GM18907 (cell line): Measurements from ENCODE around the gene NOTO.

Source experiments
- ATAC-seq: cut with Tn5 transposase; IDR thresholded peaks from one replicate; pipeline ENCODE4 v1.9.1; 2021; ENCODE audit warnings: mild to moderate bottlenecking, moderate library complexity; ENCODE audit not compliant: unreplicated experiment

Gene NOTO

GRCh38 chr2:73255907-73256617 lies 53.7 kb downstream of the NOTO start:
- no peak for ATAC-seq

DNA sequence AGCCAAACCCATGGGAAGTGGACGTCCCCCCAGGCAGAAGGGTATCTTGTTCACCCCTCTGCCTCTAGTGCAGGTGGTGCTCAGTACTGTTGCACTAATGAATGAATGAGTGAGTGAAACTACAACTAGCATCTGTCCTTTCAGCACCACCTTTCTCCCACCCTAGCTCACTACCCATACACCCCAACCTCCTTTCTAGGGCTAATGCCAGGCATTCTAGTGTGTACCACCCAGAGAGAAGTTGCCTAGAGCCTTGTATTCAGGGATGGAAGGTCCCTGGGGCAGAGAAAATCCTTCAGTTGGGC lies 54.2 kb downstream of the NOTO start:
- ATAC-seq, result no peak

DNA sequence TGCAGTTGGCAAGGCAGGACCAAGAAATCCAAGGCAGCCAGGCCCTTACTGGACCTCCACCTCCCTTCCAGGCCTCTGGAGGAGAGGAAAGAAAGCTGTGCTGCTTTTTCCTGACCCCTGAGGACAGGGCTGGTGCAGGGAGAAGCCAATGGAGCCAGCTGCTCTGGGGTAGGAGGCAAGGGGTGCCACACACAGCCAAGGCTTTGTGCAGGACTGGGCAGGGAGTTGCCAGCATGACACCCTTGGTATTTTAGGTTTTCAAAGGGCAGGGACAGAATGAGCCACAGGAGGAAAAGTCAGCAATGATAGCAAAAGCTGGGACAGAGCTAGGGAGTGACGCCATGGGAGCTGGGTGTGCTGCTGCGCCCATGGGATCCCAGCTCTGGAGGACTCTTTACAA lies 54.6 kb downstream of the NOTO start:
- ATAC-seq, result no peak

GRCh38 chr2:73257425-73258125 lies 55.2 kb downstream of the NOTO start:
- ATAC-seq, result no peak

GRCh38 chr2:73258186-73258912 lies 56.0 kb downstream of the NOTO start:
- ATAC-seq, result no peak

DNA sequence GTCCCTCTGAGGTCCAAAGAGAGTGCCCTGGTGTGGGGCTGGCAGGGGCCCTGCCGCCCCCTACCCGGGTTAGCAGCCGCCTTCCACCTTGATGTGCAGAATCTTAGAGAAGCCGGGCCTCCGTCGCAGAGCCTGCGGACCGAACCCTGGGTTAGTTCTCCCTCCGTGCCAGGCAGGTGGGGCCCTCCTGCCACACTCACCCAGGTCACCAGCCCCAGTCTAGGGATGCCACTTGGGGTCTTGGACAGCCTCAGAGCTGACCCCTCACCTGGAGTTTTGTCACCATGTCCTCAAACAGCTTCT lies 56.5 kb downstream of the NOTO start:
- no peak for ATAC-seq

- no peak for ATAC-seq
These were observed 56.9 kb downstream of the NOTO start for GRCh38 chr2:73259276-73259675.

- no peak for ATAC-seq
These were observed 57.4 kb downstream of the NOTO start for GRCh38 chr2:73259704-73260337.

DNA sequence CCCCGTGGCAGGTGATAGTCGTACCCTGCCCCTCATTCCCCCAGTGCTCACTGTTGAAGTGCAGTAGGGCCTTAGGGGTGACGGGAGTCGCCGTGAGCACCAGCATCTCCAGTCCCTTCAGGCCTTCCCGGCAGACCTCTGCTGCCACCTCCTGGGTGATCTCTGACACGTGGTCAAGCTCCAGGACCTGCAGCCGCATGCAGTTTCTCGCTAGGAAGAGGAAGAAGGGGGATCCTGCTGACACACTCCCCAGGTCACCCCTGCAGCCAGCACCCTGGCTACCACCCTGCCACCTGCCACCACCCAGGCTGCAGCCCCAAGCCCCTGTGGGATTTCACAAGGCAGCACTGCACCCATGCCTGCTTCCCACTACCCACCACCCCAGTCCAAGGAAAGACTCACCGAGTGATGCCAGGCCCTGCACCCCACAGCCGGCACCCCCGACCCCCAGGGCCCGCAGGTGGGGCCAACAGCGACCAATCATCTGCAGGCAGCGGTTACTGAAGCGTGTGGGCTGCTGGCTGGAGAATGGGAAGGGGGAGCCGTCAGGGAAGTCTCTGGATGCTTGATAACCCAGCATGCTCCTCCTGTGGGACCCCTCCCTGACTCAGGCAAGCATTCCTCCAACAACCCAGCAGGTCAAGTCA lies 58.1 kb downstream of the NOTO start:
- no peak for ATAC-seq
